Activated CD8-positive, alpha-beta memory T cell treated with anti-CD3 and anti-CD28 coated beads, Interleukin-2, amount 50 U/mL, for 24 hours (primary cell): ENCODE data around the gene CCR8.
"Not testable (repeated sequence)": the region's sequence is repeated elsewhere in the genome, so short reads cannot be mapped to it uniquely, and the experiment has no call there.

Source experiments
- DNase-seq: peaks from one replicate; pipeline ENCODE4 v3.0.0-alpha.2; 2020; ENCODE audit errors: extremely low read depth

The CCR8 gene

GRCh38 chr3:39315420-39315819, 14.1 kb upstream of the CCR8 start:
- no peak for DNase-seq

- DNase-seq, result no peak
These were observed 11.8 kb upstream of the CCR8 start for GRCh38 chr3:39317571-39318169.

- no peak for DNase-seq
These were observed 11.2 kb upstream of the CCR8 start for GRCh38 chr3:39318301-39318700.

GRCh38 chr3:39319249-39319648, 10.3 kb upstream of the CCR8 start:
- DNase-seq, result no peak

GRCh38 chr3:39321574-39321983, 7.9 kb upstream of the CCR8 start:
- DNase-seq, result not testable (repeated sequence)

GRCh38 chr3:39322209-39322715, 7.2 kb upstream of the CCR8 start:
- not testable (repeated sequence) for DNase-seq

- no peak for DNase-seq
These were observed 6.6 kb upstream of the CCR8 start for GRCh38 chr3:39322936-39323335.

GRCh38 chr3:39323494-39323893, 6.0 kb upstream of the CCR8 start:
- no peak for DNase-seq

GRCh38 chr3:39325236-39325635, 4.3 kb upstream of the CCR8 start:
- no peak for DNase-seq

- no peak for DNase-seq
These were observed 2.3 kb upstream of the CCR8 start for GRCh38 chr3:39327053-39327745.

- DNase-seq, result no peak
These were observed 1.7 kb upstream of the CCR8 start for GRCh38 chr3:39327746-39328349.

GRCh38 chr3:39330824-39331223, 1.3 kb downstream of the CCR8 start:
- no peak for DNase-seq

GRCh38 chr3:39332525-39332924, 3.0 kb downstream of the CCR8 start:
- no peak for DNase-seq

GRCh38 chr3:39333607-39334006, 4.1 kb downstream of the CCR8 start:
- no peak for DNase-seq

GRCh38 chr3:39334205-39334604, 4.7 kb downstream of the CCR8 start:
- no peak for DNase-seq

- DNase-seq, result no peak
These were observed 8.7 kb downstream of the CCR8 start for GRCh38 chr3:39338201-39338600.

- DNase-seq, result no peak
These were observed 9.6 kb downstream of the CCR8 start for GRCh38 chr3:39339086-39339485.

GRCh38 chr3:39343076-39343717, 13.7 kb downstream of the CCR8 start:
- DNase-seq, result no peak

GRCh38 chr3:39343760-39344159, 14.3 kb downstream of the CCR8 start:
- DNase-seq, result no peak

GRCh38 chr3:39344746-39345344, 15.3 kb downstream of the CCR8 start:
- DNase-seq, result no peak

GRCh38 chr3:39346785-39347585, 17.5 kb downstream of the CCR8 start:
- no peak for DNase-seq

- DNase-seq, result no peak
These were observed 18.0 kb downstream of the CCR8 start for GRCh38 chr3:39347586-39347876.
